Stimulated activated CD8-positive, alpha-beta memory T cell treated with anti-CD3 and anti-CD28 coated beads, Interleukin-12 subunit alpha, Interleukin-12 subunit beta, amount 100 ng/mL, for 24 hours (primary cell): Measurements from ENCODE around the gene EFR3B.

Experiments
- DNase-seq: peaks from one replicate; pipeline ENCODE4 v3.0.0-alpha.2; 2020; ENCODE audit errors: extremely low read depth

The EFR3B gene

GRCh38 chr2:25184254-25184653 lies 142.4 kb downstream of the EFR3B start:
- no peak for DNase-seq

GRCh38 chr2:25187729-25188350 lies 146.0 kb downstream of the EFR3B start:
- DNase-seq, result no peak

- no peak for DNase-seq
Measured at GRCh38 chr2:25188405-25188804, 146.5 kb downstream of the EFR3B start.

- DNase-seq, result no peak
Measured at GRCh38 chr2:25190536-25190935, 148.7 kb downstream of the EFR3B start.

DNA sequence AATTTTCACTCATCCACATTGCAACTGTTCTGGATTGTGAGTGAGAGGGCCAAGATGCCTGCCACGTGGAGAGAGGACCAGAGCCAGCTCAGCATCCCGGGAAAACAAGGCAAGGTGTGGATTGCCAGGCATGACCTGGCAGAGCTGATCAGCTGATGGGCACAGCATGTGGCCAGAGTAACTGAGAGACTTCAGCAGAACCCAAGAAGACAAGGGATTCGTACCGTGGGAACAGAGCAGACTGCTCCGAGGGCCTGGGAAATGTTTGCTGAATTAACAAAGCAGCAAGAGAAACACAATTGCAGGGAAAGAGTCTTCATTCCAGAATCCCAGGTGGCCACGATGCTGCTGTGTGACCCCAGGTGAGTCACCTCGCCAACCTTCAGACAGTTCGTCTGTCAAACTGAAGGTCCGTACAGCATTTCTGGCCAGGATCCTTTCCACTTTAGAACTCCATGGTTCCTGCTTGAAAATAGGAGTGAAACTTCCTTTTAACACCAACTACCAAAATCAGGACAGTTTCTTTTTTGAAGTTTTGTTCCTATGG lies 152.8 kb downstream of the EFR3B start:
- no peak for DNase-seq

DNA sequence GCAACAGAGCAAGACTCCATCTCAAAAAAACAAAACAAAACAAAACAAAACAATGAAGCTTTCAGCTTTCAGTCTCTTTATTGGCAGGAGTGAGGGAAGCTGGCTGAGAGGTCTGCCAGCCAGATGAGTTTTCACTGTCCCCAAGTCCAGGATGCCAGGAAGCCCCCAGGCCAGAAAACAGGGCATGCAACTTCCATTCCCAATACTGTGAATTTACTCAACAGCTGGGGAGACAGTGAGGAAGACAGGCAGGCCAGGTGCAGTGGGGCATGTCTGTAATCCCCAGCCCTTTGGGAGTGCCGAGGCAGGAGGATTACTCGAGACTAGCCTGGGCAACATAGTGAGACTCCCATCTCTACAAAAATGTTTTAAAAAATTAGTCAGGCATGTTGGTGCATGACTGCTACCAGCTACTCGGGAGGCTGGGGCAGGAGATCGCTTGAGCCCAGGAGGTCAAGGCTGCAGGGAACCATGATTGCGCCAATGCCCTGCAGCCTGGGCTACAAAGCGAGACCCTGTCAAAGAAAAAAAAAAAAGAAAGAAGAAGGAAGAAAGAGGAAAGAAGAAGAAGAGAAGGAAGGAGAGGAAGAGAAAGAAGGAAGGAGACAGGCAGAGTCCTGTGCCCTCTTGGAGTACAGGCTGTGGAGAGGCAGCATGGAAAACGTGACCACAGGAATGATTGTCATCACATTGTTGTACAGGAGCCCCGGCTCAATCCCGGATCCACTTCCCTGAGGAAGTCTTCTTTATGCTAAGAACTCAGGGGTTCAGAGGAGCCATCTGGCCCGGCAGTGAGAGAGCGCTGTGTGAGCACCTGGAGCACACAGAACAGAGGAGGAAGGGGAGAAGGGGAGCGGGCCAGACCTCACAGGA lies 155.7 kb downstream of the EFR3B start:
- DNase-seq, result no peak

- DNase-seq, result no peak
Measured at GRCh38 chr2:25198209-25198525, 156.3 kb downstream of the EFR3B start.

DNA sequence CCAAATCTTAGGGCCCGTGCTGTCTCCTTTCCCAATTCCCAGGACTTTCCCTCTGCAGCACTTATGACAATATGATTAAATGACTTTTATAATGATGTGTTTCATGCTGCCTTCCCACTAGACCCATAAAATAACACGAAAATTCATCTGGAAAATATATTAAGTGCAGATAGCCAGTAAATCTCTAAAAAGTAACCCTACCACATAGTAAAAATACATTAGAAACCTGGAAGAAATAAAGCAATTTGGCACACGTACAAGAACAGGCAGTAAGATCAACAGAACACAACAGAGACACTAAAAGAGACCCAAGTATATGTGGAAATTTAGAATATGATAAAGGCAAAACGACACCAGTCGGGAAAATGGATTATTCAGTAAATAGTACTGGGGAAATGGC lies 156.7 kb downstream of the EFR3B start:
- DNase-seq, result no peak

GRCh38 chr2:25201265-25201664 lies 159.4 kb downstream of the EFR3B start:
- no peak for DNase-seq

DNA sequence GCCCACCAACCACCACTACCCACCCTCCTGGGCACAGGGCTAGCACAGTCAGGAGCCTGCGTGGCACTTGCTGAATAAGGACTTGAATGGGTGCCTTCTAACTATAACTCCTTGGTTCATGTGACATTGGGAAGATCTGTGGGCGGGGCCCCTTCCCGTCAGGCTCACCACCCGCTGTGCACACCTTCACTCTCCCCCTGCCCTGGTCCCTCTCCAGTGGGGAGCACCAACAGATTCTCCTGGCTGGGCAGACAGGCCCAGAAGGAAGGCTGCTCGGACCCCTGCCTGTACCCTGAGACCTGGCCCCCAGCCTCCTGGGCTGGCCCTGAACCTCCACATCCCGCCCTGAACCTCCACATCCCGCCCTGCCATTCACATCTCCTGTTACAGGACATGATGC lies 159.9 kb downstream of the EFR3B start:
- no peak for DNase-seq

DNA sequence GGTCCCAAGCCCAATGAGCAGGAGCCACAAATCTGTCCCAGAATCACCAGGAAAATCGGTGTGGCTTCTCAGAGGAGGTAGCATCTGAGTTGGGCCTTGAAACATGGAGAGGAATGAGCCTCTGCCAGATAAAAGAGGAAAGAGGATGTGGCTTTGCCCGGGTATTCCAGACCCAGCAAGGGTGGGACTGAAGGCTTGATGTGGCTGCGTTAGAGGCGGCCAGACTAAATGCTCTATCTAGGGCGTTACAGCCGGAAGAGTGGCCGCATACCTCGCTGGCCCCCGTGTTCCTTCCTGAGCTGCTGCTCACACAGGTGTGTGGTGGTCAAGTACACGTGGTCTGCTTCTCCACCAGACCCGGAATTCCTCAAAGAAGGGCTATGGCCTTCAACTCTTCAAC lies 160.4 kb downstream of the EFR3B start:
- no peak for DNase-seq

DNA sequence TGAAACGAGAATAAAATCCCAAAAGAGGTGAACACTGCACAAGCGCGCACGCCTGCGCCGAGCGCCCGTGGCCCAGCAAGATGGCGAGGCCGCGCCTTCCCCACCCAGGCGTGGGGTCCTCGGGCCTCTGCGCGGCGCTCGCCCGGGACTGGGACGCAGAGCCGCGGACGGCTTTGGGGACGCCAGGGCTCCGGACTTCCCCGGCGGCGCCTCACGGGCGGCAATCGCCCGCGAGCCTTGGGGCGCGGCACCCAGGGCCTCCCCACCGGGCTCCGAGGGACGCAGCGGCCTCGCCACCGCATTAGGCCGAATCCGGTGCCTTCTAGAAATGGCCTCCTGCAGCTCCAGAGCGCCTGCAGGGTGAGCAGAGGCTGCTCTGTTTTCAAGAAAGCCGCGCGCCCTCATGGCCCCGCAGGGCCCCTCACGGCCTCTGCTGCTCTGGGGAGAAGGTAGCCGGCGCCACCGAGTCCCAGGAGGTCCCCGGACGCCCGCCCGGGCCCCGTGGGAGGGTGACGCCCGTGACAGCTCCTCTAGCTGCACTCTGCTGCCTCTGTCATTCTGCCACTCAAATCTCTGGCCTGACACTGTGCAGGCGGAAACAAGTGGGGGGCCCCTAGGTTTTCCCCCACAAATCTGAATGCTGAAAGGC lies 162.4 kb downstream of the EFR3B start:
- no peak for DNase-seq

GRCh38 chr2:25207078-25207545 lies 165.2 kb downstream of the EFR3B start:
- DNase-seq, result no peak
